Measurements from ENCODE around the gene FCRL6.

GRCh38 chr1:159798893-159799292 lies 3.3 kb upstream of the FCRL6 start:
- TF ChIP-seq, protein P1, sequence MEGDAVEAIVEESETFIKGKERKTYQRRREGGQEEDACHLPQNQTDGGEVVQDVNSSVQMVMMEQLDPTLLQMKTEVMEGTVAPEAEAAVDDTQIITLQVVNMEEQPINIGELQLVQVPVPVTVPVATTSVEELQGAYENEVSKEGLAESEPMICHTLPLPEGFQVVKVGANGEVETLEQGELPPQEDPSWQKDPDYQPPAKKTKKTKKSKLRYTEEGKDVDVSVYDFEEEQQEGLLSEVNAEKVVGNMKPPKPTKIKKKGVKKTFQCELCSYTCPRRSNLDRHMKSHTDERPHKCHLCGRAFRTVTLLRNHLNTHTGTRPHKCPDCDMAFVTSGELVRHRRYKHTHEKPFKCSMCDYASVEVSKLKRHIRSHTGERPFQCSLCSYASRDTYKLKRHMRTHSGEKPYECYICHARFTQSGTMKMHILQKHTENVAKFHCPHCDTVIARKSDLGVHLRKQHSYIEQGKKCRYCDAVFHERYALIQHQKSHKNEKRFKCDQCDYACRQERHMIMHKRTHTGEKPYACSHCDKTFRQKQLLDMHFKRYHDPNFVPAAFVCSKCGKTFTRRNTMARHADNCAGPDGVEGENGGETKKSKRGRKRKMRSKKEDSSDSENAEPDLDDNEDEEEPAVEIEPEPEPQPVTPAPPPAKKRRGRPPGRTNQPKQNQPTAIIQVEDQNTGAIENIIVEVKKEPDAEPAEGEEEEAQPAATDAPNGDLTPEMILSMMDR (IDR thresholded peaks at IDR 0.05): no peak
- TF ChIP-seq POLR2A (IDR thresholded peaks at IDR 0.05): no peak
